Fibroblast of pulmonary artery (primary cell): ENCODE results near the gene MARCHF10.

ENCODE experiments used
- DNase-seq: peaks from one replicate; pipeline ENCODE4 v3.0.0-alpha.2; 2010; ENCODE audit warnings: low read depth
- H3K4me3 ChIP-seq: replicated peaks from 2 replicates; pipeline ENCODE4 v1.5.1; 2011; ENCODE audit warnings: low read depth, mild to moderate bottlenecking, control low read depth, low read length, moderate library complexity
- CTCF ChIP-seq: IDR thresholded peaks from 2 replicates; pipeline ENCODE4 v1.5.1; 2011; ENCODE audit warnings: mild to moderate bottlenecking, control low read depth, low read length, inconsistent platforms; ENCODE audit errors: missing control alignments

The MARCHF10 gene

DNA sequence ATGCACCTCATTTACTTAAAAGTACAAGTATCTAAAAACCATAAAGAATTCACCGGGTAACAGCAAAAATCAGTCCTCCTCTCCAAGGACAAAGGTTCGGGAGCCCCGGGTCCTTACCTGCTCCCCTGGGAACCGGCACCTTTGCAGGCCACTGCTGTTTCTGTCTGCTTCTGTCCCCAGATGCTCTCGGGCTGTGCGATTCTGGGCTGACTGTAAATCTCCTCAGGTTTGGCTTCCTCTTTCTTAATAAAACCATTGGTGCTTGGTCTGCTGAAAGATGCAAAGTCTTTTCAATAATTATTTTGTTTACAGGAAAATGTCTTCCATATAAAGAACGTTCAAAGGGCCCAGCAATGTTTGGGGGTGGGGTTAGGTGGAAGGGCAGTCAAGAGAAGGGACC, 63.9 kb downstream of the MARCHF10 start:
- no peak for TF ChIP-seq CTCF
- DNase-seq: no peak
- no peak overlapping the region for H3K4me3 ChIP-seq

DNA sequence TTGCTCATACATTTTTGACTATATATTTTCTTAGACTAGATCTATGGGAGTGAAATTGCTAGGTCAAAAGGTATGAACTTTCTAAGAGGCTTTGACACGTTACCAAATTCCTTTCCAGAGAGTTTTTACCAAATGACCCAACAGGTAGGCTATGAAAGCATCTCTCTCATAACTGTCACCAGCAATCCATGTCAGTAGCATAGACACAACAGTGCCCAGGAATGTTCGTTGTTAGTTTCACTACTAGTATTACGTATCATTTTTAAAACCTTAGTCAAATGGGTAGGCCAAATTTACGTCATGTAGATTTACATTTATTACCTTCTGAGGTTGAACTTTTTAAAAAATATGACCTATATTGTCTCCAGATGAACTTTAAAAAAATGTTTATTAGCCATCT, 66.8 kb downstream of the MARCHF10 start:
- DNase-seq: no peak
- H3K4me3 ChIP-seq: no peak overlapping the region
- TF ChIP-seq CTCF: no peak

GRCh38 chr17:62739645-62740388, 68.3 kb downstream of the MARCHF10 start:
- TF ChIP-seq CTCF: no peak
- H3K4me3 ChIP-seq: no peak overlapping the region
- DNase-seq: no peak

- no peak for DNase-seq
These were observed 69.8 kb downstream of the MARCHF10 start for GRCh38 chr17:62738281-62738680.

DNA sequence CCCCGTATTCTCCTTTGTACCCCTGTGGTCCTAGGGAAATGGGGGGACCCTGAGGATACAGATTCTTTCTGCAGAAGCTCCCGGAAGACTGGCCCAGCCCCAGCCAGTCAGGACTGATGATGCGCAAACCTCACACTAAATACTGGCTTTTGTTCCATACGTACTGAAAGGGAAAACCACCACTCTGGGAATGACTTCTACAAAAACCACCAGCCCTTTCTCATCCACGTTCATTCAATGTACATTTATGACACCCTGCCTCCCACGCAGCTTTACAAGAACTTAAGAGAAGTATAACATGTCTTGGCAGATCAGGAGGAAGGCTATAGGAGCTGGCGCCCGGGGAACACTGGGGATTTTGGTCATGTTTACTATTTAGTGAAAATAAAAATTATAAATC, 70.6 kb downstream of the MARCHF10 start:
- no peak overlapping the region for H3K4me3 ChIP-seq
- TF ChIP-seq CTCF: no peak
- no peak for DNase-seq

More at GRCh38 chr17:62738281-62738680, 69.8 kb downstream of the MARCHF10 start:
- TF ChIP-seq CTCF: no peak
- no peak overlapping the region for H3K4me3 ChIP-seq

- TF ChIP-seq CTCF: no peak
- no peak overlapping the region for H3K4me3 ChIP-seq
- DNase-seq: no peak
These were observed 73.0 kb downstream of the MARCHF10 start for GRCh38 chr17:62735044-62735651.

DNA sequence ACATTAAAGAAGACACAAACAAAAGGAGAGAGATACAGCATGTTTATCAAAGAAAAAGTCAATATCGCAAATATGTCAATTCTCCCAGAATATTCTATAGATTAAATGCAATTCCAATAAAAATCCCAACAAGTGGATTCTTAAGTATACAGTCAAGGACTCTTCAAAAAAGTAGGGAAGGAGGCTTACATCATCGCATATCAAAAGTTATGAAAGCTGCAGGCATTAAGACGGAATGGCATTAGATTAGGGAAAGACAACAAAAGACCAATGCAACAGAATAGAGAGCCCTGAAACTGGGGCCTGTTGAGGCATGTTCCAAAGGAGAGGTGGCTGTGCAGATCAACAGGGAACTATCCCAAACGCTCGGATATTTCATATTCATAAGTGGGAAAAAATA, 76.0 kb downstream of the MARCHF10 start:
- DNase-seq: no peak
- no peak for TF ChIP-seq CTCF
- H3K4me3 ChIP-seq: no peak overlapping the region
